ENCODE measurements around the gene GOLT1A. TPM values are rescaled to one million over a fixed set of nuclear protein-coding genes. Genes with fewer than 3 reads are reported as not detected.

Gene GOLT1A
- total RNA-seq, 2 donors from 2014 or later = 6.7 to 13.6 TPM

DNA sequence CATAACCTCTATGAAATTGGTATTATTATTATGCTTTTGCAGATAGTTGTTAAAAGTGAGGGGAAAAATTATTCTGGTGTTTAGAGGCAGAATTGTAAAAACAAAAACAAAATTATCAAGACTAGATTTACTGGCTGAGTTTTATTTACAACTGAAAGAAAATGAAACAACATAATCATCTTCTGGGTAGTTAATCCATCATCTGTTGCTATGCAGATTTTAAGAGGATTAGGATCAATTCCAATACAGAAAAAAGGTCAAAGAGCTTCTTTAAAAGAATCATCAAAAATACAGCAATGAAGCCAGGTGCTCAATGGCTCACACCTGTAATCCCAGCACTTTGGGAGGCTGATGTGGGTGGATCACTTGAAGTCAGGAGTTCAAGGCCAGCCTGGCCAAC is 8.3 kb downstream of the GOLT1A start:
- H3K4me3 ChIP-seq = no peak overlapping the region
- no peak overlapping the region for H3K27ac ChIP-seq
- H3K9ac ChIP-seq (ENCODE audit: low read depth in 2 of 2, low read length in 2 of 2) = no peak overlapping the region
- no peaks in the 10 kb centered on the region for H3K9me3 ChIP-seq
- no peaks in the 10 kb centered on the region for H3K4me1 ChIP-seq
- no peaks in the 10 kb centered on the region for H3K36me3 ChIP-seq
- intact Hi-C loops (cut with DNase I) = loop anchor here (5.0 kb wide), 1 partner anchor 43 kb away; no protein-coding TSS in a partner anchor
- DNase-seq = no peak
- no peaks in the 10 kb centered on the region for H3K27me3 ChIP-seq
- TF ChIP-seq, protein P1, sequence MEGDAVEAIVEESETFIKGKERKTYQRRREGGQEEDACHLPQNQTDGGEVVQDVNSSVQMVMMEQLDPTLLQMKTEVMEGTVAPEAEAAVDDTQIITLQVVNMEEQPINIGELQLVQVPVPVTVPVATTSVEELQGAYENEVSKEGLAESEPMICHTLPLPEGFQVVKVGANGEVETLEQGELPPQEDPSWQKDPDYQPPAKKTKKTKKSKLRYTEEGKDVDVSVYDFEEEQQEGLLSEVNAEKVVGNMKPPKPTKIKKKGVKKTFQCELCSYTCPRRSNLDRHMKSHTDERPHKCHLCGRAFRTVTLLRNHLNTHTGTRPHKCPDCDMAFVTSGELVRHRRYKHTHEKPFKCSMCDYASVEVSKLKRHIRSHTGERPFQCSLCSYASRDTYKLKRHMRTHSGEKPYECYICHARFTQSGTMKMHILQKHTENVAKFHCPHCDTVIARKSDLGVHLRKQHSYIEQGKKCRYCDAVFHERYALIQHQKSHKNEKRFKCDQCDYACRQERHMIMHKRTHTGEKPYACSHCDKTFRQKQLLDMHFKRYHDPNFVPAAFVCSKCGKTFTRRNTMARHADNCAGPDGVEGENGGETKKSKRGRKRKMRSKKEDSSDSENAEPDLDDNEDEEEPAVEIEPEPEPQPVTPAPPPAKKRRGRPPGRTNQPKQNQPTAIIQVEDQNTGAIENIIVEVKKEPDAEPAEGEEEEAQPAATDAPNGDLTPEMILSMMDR (IDR thresholded peaks at IDR 0.05) = no peak

DNA sequence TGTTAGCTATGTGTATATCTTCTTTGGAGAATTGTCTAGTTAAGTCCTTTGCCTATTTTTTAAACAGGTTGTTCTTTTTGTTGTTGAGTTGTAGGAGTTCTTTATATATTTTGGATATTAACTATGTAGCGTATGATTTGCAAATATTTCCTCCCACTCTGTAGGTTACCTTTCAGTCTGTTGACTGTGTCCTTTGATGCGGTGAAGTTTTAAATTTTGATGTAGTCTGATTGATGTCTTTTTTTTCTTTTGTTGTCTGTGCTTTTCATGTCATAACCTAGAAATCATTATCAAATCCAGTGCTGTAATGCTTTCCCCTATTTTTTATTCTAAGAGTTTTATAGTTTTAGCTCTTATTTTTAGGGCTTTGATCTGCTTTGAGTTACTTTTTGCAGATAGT is 8.8 kb downstream of the GOLT1A start:
- H3K9me3 ChIP-seq = no peaks in the 10 kb centered on the region
- no peaks in the 10 kb centered on the region for H3K27me3 ChIP-seq
- H3K9ac ChIP-seq (ENCODE audit: low read depth in 2 of 2, low read length in 2 of 2) = no peak overlapping the region
- TF ChIP-seq, protein P1 (IDR thresholded peaks at IDR 0.05) = no peak
- no peaks in the 10 kb centered on the region for H3K36me3 ChIP-seq
- intact Hi-C loops (cut with DNase I) = loop anchor here (5.0 kb wide), 1 partner anchor 43 kb away; no protein-coding TSS in a partner anchor
- no peak for DNase-seq
- H3K4me3 ChIP-seq = no peak overlapping the region
- no peaks in the 10 kb centered on the region for H3K4me1 ChIP-seq
- no peak overlapping the region for H3K27ac ChIP-seq

DNA sequence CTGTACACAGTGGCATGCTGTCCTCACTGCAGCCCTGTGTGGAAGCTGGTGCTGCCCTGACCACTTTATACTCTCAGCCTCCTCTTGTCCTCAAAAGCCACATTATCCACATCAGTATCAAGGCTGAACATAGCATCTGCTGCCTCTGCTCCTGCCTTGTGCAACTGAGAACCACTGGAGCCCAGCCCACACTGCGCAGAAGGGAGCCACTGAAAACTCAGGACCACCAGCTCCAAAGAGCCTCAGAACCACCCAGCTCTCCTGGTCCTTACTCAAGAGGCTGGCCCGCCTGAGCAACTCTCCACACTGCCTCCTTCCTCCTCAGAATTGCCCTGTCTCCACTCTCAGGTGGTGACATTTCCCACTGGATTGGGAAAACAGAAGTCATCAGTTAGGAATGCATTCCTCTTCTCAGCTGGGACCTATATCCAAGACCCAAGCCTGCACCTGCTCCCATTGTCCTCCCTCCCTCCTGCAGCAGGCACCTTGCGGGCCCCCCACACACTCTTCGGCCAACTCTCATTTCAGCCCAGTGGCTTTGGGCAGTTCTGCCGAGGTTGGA is 10.5 kb downstream of the GOLT1A start:
- intact Hi-C loops (cut with DNase I) = no loop called here
- TF ChIP-seq, protein P1 (IDR thresholded peaks at IDR 0.05) = no peak
- no peaks in the 10 kb centered on the region for H3K9me3 ChIP-seq
- no peaks in the 10 kb centered on the region for H3K4me1 ChIP-seq
- no peak overlapping the region for H3K9ac ChIP-seq (ENCODE audit: low read depth in 2 of 2, low read length in 2 of 2)
- no peak for DNase-seq
- H3K27ac ChIP-seq = no peak overlapping the region
- no peak overlapping the region for H3K4me3 ChIP-seq
- H3K36me3 ChIP-seq = no peaks in the 10 kb centered on the region
- H3K27me3 ChIP-seq = no peaks in the 10 kb centered on the region

DNA sequence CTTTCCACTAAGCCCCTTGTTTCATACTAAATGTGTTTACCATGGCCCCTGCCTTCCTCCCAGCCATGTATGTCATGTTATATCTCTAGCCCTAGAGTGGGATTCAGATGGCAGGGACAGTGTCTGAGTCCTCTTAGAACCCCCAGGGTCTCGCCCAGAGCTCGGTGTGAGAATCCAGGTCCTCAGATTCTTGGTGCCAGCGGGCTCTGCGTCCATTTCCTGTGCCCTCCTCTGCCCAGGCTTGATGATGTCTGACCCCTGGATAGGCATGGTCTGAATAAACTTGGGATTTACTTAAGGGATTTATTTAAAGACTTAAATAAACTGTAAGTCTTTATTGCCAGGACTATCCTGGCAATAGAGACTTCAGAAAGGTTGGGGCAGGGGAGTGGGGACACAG is 11.3 kb downstream of the GOLT1A start:
- Histone ChIP-seq H3K4me3 (no peak overlapping the region), H3K27ac (no peak overlapping the region), H3K9me3 (no peaks in the 10 kb centered on the region), H3K9ac (ENCODE audit: low read depth in 2 of 2, low read length in 2 of 2) (no peak overlapping the region), H3K36me3 (no peaks in the 10 kb centered on the region), H3K4me1 (no peaks in the 10 kb centered on the region), H3K27me3 (no peaks in the 10 kb centered on the region)
- intact Hi-C loops (cut with DNase I) = no loop called here
- TF ChIP-seq, protein P1 (IDR thresholded peaks at IDR 0.05) = no peak
- DNase-seq = no peak

DNA sequence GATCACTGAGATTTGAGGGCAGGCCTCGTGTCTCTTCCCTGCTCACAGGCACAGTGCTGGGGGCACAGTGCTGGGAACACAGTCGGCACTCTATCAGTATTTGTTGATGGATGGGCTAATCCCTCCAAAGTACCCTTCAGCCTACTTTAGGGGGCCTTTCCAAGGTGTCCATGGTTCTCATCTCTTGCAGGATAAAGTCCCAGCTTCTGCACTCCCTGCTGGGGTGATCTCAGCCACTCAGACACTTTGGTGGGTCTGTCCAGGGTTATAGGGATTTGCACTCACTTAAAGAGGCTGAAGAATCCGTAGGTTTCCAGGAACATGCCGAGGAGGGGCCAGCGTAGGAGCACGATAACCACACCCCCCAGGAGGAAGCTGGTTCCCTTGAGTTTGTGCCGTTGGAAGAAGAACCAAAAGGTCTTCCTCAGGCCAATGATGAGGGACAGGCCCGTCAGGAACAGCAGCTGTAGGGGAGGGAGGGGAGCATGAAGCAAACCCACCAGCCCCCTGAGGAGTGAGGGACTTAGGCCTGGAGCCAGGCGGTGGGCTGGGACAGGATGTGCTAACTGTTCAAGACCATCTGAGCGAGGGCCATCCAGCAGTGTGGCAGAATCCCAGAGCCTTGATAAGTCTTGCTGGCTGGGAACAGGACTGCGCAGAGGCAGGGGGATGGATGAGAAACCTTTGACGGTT is 12.3 kb downstream of the GOLT1A start:
- Histone ChIP-seq H3K4me3 (no peak overlapping the region), H3K4me1 (no peaks in the 10 kb centered on the region), H3K9me3 (no peaks in the 10 kb centered on the region), H3K36me3 (no peaks in the 10 kb centered on the region), H3K27ac (no peak overlapping the region), H3K27me3 (no peaks in the 10 kb centered on the region), H3K9ac (ENCODE audit: low read depth in 2 of 2, low read length in 2 of 2) (no peak overlapping the region)
- no peak for DNase-seq
- TF ChIP-seq, protein P1 (IDR thresholded peaks at IDR 0.05) = no peak
- intact Hi-C loops (cut with DNase I) = no loop called here

Measured in colonic mucosa (tissue), 4 donors.